ENCODE results near the gene SLC17A8.
A peak's percentile ranks its signal among the peaks of the same experiment; 100 is the strongest.

Gene SLC17A8

GRCh38 chr12:100388382-100388781 is 31.5 kb downstream of the SLC17A8 start:
- H3K27me3 ChIP-seq, result no peaks in the 10 kb centered on the region
- TF ChIP-seq Cebpa-rat (IDR thresholded peaks at IDR 0.05), result no peak
- H3K9ac ChIP-seq, result no peak overlapping the region
- no peaks in the 10 kb centered on the region for H3K36me3 ChIP-seq
- no peaks in the 10 kb centered on the region for H4K20me1 ChIP-seq
- H3K9me3 ChIP-seq, result no peaks in the 10 kb centered on the region
- H3K4me1 ChIP-seq, result no peaks in the 10 kb centered on the region
- no peak overlapping the region for H3K4me2 ChIP-seq
- no peak overlapping the region for H3K27ac ChIP-seq
- no peak overlapping the region for H3K4me3 ChIP-seq

DNA sequence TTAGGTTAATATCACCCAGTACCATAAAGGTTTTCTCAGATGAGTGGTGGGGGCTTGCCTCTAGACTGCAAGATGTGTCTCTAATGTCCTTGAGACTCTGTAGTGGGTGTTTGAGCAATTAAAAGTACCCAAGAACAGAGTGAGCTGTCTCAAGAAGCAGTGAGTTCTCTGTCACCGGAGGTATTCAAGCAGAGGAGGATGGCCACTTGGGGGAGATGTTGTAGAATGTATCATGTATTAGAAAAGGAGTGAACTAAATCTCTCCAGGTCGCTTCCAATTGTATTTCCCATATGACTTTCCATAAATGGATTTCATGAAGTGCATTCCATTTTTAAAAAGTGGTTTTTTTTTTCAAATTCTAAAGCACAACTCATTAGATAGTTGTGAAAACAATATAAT is 35.0 kb downstream of the SLC17A8 start:
- no peaks in the 10 kb centered on the region for H3K27me3 ChIP-seq
- no peak overlapping the region for H3K9ac ChIP-seq
- no peak overlapping the region for H3K27ac ChIP-seq
- H3K9me3 ChIP-seq, result no peaks in the 10 kb centered on the region
- H3K4me3 ChIP-seq, result no peak overlapping the region
- no peaks in the 10 kb centered on the region for H3K4me1 ChIP-seq
- no peaks in the 10 kb centered on the region for H4K20me1 ChIP-seq
- TF ChIP-seq Cebpa-rat (IDR thresholded peaks at IDR 0.05), result no peak
- H3K4me2 ChIP-seq, result no peak overlapping the region
- H3K36me3 ChIP-seq, result no peaks in the 10 kb centered on the region

DNA sequence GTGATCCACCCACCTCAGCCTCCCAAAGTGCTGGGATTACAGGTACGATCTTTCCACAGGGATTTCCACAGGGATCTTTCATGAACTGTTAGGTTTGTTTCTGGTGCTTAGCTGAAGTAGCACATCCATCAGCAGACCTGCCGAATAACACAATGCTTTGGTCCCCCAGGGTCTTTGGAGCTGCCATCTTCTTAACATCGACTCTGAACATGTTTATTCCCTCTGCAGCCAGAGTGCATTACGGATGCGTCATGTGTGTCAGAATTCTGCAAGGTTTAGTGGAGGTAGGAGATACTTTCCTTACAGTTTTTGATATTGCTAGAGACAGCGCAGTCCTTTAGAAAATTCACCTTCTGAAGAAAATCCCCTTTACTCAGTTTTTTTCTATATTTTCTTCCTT is 36.3 kb downstream of the SLC17A8 start:
- Histone ChIP-seq H3K4me2 (no peak overlapping the region), H3K27me3 (no peaks in the 10 kb centered on the region), H3K9ac (no peak overlapping the region), H3K9me3 (no peaks in the 10 kb centered on the region), H3K4me1 (no peaks in the 10 kb centered on the region), H3K4me3 (no peak overlapping the region), H4K20me1 (no peaks in the 10 kb centered on the region), H3K27ac (no peak overlapping the region), H3K36me3 (no peaks in the 10 kb centered on the region)
- no peak for TF ChIP-seq Cebpa-rat (IDR thresholded peaks at IDR 0.05)

DNA sequence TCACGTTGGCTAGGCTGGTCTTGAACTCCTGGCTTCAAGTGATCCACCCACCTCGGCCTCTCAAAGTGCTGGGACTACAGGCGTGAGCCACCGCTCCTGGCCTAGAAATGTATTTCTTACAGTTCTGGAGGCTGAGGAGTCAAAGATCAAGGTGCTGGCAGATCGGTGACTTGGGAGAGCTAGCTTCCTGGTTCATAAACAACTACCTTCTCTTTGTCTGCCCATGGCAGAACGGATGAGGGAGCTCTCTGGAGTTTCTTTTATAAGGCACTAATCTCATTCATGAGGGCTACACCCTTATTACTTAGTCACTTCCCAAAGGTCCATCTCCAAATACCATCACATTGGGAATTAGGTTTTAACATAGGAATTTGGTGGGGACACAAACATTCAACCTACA is 38.9 kb downstream of the SLC17A8 start:
- no peak overlapping the region for H3K9ac ChIP-seq
- TF ChIP-seq Cebpa-rat (IDR thresholded peaks at IDR 0.05), result no peak
- H3K27ac ChIP-seq, result no peak overlapping the region

DNA sequence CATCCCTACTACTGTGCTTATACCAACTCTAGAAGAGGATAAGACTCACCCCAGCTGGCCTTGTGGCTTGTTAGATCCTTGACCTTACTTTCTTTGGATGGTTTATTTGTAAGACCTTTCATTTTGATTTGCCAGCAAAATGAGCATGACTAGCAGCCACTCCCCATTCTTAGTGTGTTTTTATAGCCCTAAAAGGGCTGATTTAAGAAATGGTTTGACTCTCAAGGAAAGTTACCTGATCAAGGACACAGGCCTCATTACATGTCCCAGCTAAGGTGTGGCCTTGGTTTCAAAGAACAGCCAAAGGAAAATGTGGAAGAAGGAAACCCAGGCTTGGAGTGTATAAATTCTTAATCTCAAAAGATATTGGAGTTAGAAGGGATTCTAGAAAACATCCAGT is 41.4 kb downstream of the SLC17A8 start:
- TF ChIP-seq Cebpa-rat (IDR thresholded peaks at IDR 0.05), result no peak
- Histone ChIP-seq H3K4me3 (no peak overlapping the region), H3K4me1 (peaks cover 5% of the 10 kb centered on the region), H3K9me3 (no peaks in the 10 kb centered on the region), H3K9ac (no peak overlapping the region), H3K27me3 (no peaks in the 10 kb centered on the region), H4K20me1 (no peaks in the 10 kb centered on the region), H3K27ac (no peak overlapping the region), H3K4me2 (no peak overlapping the region), H3K36me3 (no peaks in the 10 kb centered on the region)

More for the DNA sequence above, 38.9 kb downstream of the SLC17A8 start:
- Histone ChIP-seq H3K4me1 (peaks cover 5% of the 10 kb centered on the region), H3K4me2 (no peak overlapping the region), H3K36me3 (no peaks in the 10 kb centered on the region), H3K9me3 (no peaks in the 10 kb centered on the region), H3K27me3 (no peaks in the 10 kb centered on the region), H4K20me1 (no peaks in the 10 kb centered on the region), H3K4me3 (no peak overlapping the region)

GRCh38 chr12:100399095-100399494 is 42.2 kb downstream of the SLC17A8 start:
- Histone ChIP-seq H3K36me3 (no peaks in the 10 kb centered on the region), H3K4me2 (peak overlapping the region; percentile 24; the same call in 1 of the 2 replicates), H3K27me3 (no peaks in the 10 kb centered on the region), H3K4me1 (peaks cover 5% of the 10 kb centered on the region), H3K27ac (no peak overlapping the region), H3K9me3 (no peaks in the 10 kb centered on the region), H3K9ac (no peak overlapping the region), H3K4me3 (no peak overlapping the region), H4K20me1 (no peaks in the 10 kb centered on the region)
- TF ChIP-seq Cebpa-rat (IDR thresholded peaks at IDR 0.05), result no peak

DNA sequence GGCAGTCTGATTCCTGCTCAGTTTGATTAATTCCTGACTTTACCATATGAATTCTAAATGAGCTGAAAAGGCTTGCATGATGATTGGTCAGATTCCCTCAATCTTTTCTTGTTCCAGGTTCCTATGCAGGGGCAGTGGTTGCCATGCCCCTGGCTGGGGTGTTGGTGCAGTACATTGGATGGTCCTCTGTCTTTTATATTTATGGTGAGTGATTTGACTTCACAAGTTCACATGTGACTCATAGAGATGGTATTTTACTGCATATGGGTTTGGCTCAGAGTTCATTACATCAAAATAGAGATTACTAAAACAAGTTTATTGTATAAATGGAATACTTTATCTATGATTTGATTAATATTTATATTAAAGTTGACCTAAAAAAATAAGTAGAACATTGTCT is 44.8 kb downstream of the SLC17A8 start:
- Histone ChIP-seq H3K4me2 (no peak overlapping the region), H4K20me1 (no peaks in the 10 kb centered on the region), H3K27me3 (no peaks in the 10 kb centered on the region), H3K4me3 (no peak overlapping the region), H3K9ac (no peak overlapping the region), H3K36me3 (no peaks in the 10 kb centered on the region), H3K27ac (no peak overlapping the region), H3K9me3 (no peaks in the 10 kb centered on the region), H3K4me1 (peaks cover 5% of the 10 kb centered on the region)
- TF ChIP-seq Cebpa-rat (IDR thresholded peaks at IDR 0.05), result no peak

- H3K4me3 ChIP-seq, result no peak overlapping the region
- peaks cover 5% of the 10 kb centered on the region for H3K4me1 ChIP-seq
- H3K4me2 ChIP-seq, result no peak overlapping the region
- no peak for TF ChIP-seq Cebpa-rat (IDR thresholded peaks at IDR 0.05)
- no peaks in the 10 kb centered on the region for H4K20me1 ChIP-seq
- H3K36me3 ChIP-seq, result no peaks in the 10 kb centered on the region
- no peak overlapping the region for H3K27ac ChIP-seq
- no peak overlapping the region for H3K9ac ChIP-seq
- H3K9me3 ChIP-seq, result no peaks in the 10 kb centered on the region
- H3K27me3 ChIP-seq, result no peaks in the 10 kb centered on the region
Measured at GRCh38 chr12:100402763-100403162, 45.9 kb downstream of the SLC17A8 start.

DNA sequence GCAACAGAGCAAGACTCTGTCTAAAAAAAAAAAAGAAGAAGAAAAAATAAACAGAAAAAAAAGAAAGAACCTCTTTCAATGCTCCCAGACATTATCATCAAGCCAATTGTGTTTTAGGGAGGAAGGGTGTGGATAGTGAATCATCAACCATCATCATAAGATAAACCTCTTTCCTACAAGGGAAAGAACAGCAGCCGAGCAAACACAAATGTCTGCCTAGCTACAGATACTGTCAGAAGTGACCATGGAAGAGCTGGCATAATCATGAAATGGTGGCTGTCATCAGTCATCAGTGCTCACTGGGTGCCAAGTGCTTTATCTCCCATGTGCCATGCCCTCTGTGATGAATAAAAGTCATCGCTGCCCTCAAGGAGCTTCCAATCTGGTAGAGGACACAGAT is 46.6 kb downstream of the SLC17A8 start:
- TF ChIP-seq Cebpa-rat (IDR thresholded peaks at IDR 0.05), result no peak
- Histone ChIP-seq H3K36me3 (no peaks in the 10 kb centered on the region), H3K27me3 (no peaks in the 10 kb centered on the region), H3K4me2 (no peak overlapping the region), H3K4me3 (no peak overlapping the region), H3K9ac (no peak overlapping the region), H4K20me1 (no peaks in the 10 kb centered on the region), H3K9me3 (no peaks in the 10 kb centered on the region), H3K27ac (no peak overlapping the region), H3K4me1 (peaks cover 5% of the 10 kb centered on the region)

GRCh38 chr12:100404769-100405407 is 48.0 kb downstream of the SLC17A8 start:
- Histone ChIP-seq H3K4me3 (no peak overlapping the region), H4K20me1 (no peaks in the 10 kb centered on the region), H3K36me3 (no peaks in the 10 kb centered on the region), H3K4me1 (no peaks in the 10 kb centered on the region), H3K27me3 (no peaks in the 10 kb centered on the region), H3K4me2 (no peak overlapping the region), H3K27ac (no peak overlapping the region), H3K9ac (no peak overlapping the region), H3K9me3 (no peaks in the 10 kb centered on the region)
- TF ChIP-seq Cebpa-rat (IDR thresholded peaks at IDR 0.05), result no peak

GRCh38 chr12:100413001-100413400 is 56.1 kb downstream of the SLC17A8 start:
- Histone ChIP-seq H3K9me3 (no peaks in the 10 kb centered on the region), H4K20me1 (no peaks in the 10 kb centered on the region), H3K4me3 (no peak overlapping the region), H3K4me2 (no peak overlapping the region), H3K27ac (no peak overlapping the region), H3K9ac (no peak overlapping the region), H3K36me3 (no peaks in the 10 kb centered on the region), H3K27me3 (no peaks in the 10 kb centered on the region), H3K4me1 (no peaks in the 10 kb centered on the region)
- no peak for TF ChIP-seq Cebpa-rat (IDR thresholded peaks at IDR 0.05)
